IMR-90 (cell line): Measurements from ENCODE around the gene ADAMTS6. TPM values are rescaled to one million over a fixed set of nuclear protein-coding genes. Genes with fewer than 3 reads are reported as not detected.

Source experiments
- ATAC-seq: fragments of 200-7000 bp; cut with Tn5 transposase; 2 replicates; pipeline ENCODE4 v1.9.1; 2020; ENCODE audit warnings: low read depth, mild to moderate bottlenecking, moderate library complexity
- BruUV-seq: library from RNA; stranded (reverse); fragments of 400-500 nt; replicated peaks from 2 replicates; lab custom pipeline; 2021; lab: Mats Ljungman, UMichigan
- CTCF ChIA-PET: fragments of 300-600 bp; formaldehyde crosslinking; extraction: SDS; loops from one replicate; lab custom pipeline; 2021; ENCODE audit warnings: antibody characterized with exemption; lab: Yijun Ruan, JAX
- POLR2A ChIA-PET: fragments of 300-600 bp; sonication (Branson Sonifier 250); formaldehyde crosslinking; loops from one replicate; lab custom pipeline; 2022; ENCODE audit warnings: antibody characterized with exemption; ENCODE audit not compliant: unreplicated experiment; lab: Charles Lee
- DNase-seq: peaks from one replicate; pipeline ENCODE4 v3.0.0; 2013
- H2AFZ ChIP-seq: replicated peaks from 2 replicates; pipeline ENCODE3; 2013; ENCODE audit warnings: low read length, mild to moderate bottlenecking; ENCODE audit not compliant: poor library complexity
- H2AK5ac ChIP-seq: 2 replicates; pipeline ENCODE4 v1.6.1; 2013; ENCODE audit warnings: low read depth, low read length, inconsistent platforms
- H2AK9ac ChIP-seq: replicated peaks from 2 replicates; pipeline ENCODE3; 2013; ENCODE audit warnings: mild to moderate bottlenecking, low read depth, low read length, moderate library complexity; ENCODE audit not compliant: poor library complexity
- H2BK120ac ChIP-seq: 2 replicates; pipeline ENCODE4 v1.6.1; 2013; ENCODE audit warnings: low read depth, low read length, inconsistent platforms
- H2BK15ac ChIP-seq: 3 replicates; pipeline ENCODE4 v1.6.1; 2013; ENCODE audit warnings: low read depth, low read length, inconsistent platforms
- H2BK20ac ChIP-seq: 2 replicates; pipeline ENCODE4 v1.6.1; 2013; ENCODE audit warnings: low read depth, mild to moderate bottlenecking, inconsistent platforms, low read length, moderate library complexity
- H2BK5ac ChIP-seq: 2 replicates; pipeline ENCODE4 v1.6.1; 2013; ENCODE audit warnings: mild to moderate bottlenecking, low read depth, low read length, inconsistent platforms; ENCODE audit not compliant: poor library complexity, severe bottlenecking
- H3K14ac ChIP-seq: replicated peaks from 2 replicates; pipeline ENCODE4 v1.6.1; 2013; ENCODE audit warnings: low read depth, low read length, inconsistent platforms
- H3K18ac ChIP-seq: 2 replicates; pipeline ENCODE4 v1.6.1; 2013; ENCODE audit warnings: low read depth, low read length, control low read depth
- H3K23ac ChIP-seq: 2 replicates; pipeline ENCODE4 v1.6.1; 2013; ENCODE audit warnings: low read depth, low read length, inconsistent platforms
- H3K27ac ChIP-seq: 2 replicates; pipeline ENCODE4 v1.5.1; 2013; ENCODE audit warnings: mild to moderate bottlenecking, control low read depth, low read length; ENCODE audit not compliant: insufficient read depth
- H3K27me3 ChIP-seq: 2 replicates; pipeline ENCODE4 v1.6.1; 2013; ENCODE audit warnings: low read length; ENCODE audit not compliant: control insufficient read depth, insufficient read depth
- H3K36me3 ChIP-seq: 2 replicates; pipeline ENCODE4 v1.6.1; 2013; ENCODE audit warnings: low read length, mixed read lengths; ENCODE audit not compliant: control insufficient read depth, insufficient read depth
- H3K4ac ChIP-seq: 2 replicates; pipeline ENCODE4 v1.6.1; 2013; ENCODE audit warnings: low read depth, low read length, inconsistent platforms
- H3K4me1 ChIP-seq: 2 replicates; pipeline ENCODE4 v1.6.1; 2013; ENCODE audit warnings: low read length, mixed read lengths; ENCODE audit not compliant: control insufficient read depth, insufficient read depth
- H3K4me2 ChIP-seq: 2 replicates; pipeline ENCODE4 v1.6.1; 2013; ENCODE audit warnings: low read depth, mild to moderate bottlenecking, control low read depth, low read length, moderate library complexity
- H3K4me3 ChIP-seq: 2 replicates; pipeline ENCODE4 v1.5.1; 2013; ENCODE audit warnings: low read depth, mild to moderate bottlenecking, control low read depth, low read length, moderate library complexity; ENCODE audit not compliant: insufficient read depth
- H3K56ac ChIP-seq: 2 replicates; pipeline ENCODE4 v1.6.1; 2013; ENCODE audit warnings: low read length, inconsistent platforms; ENCODE audit not compliant: insufficient read depth; ENCODE audit errors: extremely low read depth
- H3K79me1 ChIP-seq, 2 experiments: 2 replicates each; pipeline ENCODE4 v1.6.1; 2013; ENCODE audit warnings: low read length in 2 of 2, inconsistent platforms in 1 of 2, low read depth in 1 of 2
- H3K9ac ChIP-seq: 2 replicates; pipeline ENCODE4 v1.6.1; 2013; ENCODE audit warnings: low read depth, low read length, control low read depth
- H3K9me1 ChIP-seq: 2 replicates; pipeline ENCODE4 v1.6.1; 2013; ENCODE audit warnings: low read length, inconsistent platforms; ENCODE audit not compliant: insufficient read depth
- H3K9me3 ChIP-seq: 2 replicates; pipeline ENCODE4 v1.6.1; 2013; ENCODE audit warnings: low read length; ENCODE audit not compliant: control insufficient read depth, insufficient read depth
- H4K20me1 ChIP-seq: 2 replicates; pipeline ENCODE4 v1.6.1; 2013; ENCODE audit warnings: low read length, inconsistent platforms; ENCODE audit not compliant: insufficient read depth
- H4K5ac ChIP-seq: 2 replicates; pipeline ENCODE4 v1.6.1; 2013; ENCODE audit warnings: mild to moderate bottlenecking, low read depth, low read length, control low read depth
- H4K8ac ChIP-seq, 2 experiments: 2 replicates each; pipeline ENCODE4 v1.6.1; 2013; ENCODE audit warnings: low read depth in 2 of 2, low read length in 2 of 2, control low read depth in 1 of 2, inconsistent platforms in 1 of 2
- H4K91ac ChIP-seq: 2 replicates; pipeline ENCODE4 v1.6.1; 2013; ENCODE audit warnings: low read depth, low read length, inconsistent platforms; ENCODE audit not compliant: insufficient read depth
- BHLHE40 ChIP-seq: fragments of 150-350 bp; IDR thresholded peaks from 2 replicates; pipeline ENCODE4 v1.6.1; 2016; ENCODE audit warnings: mild to moderate bottlenecking, low read depth, low read length
- CHD1 ChIP-seq: IDR thresholded peaks from 2 replicates; pipeline ENCODE4 v1.6.1; 2012; ENCODE audit warnings: low read depth, low read length, improper control_type of control experiment
- CTCF ChIP-seq: conservative IDR thresholded peaks from 2 replicates; pipeline ENCODE4 v1.5.1; 2012; ENCODE audit warnings: mild to moderate bottlenecking, low read depth, low read length, improper control_type of control experiment
- ELK1 ChIP-seq: fragments of 150-350 bp; IDR thresholded peaks from 2 replicates; pipeline ENCODE4 v1.6.1; 2016; ENCODE audit warnings: low read depth, mild to moderate bottlenecking, low read length, moderate library complexity, borderline replicate concordance
- FOS ChIP-seq: fragments of 150-350 bp; IDR thresholded peaks from 2 replicates; pipeline ENCODE4 v1.6.1; 2016; ENCODE audit warnings: low read depth, low read length
- MAFK ChIP-seq: IDR thresholded peaks from 2 replicates; pipeline ENCODE4 v1.6.1; 2012; ENCODE audit warnings: low read depth, low read length, improper control_type of control experiment
- MAZ ChIP-seq: IDR thresholded peaks from 2 replicates; pipeline ENCODE4 v1.6.1; 2012; ENCODE audit warnings: low read depth, mild to moderate bottlenecking, low read length, improper control_type of control experiment, moderate library complexity, borderline replicate concordance
- MXI1 ChIP-seq: IDR thresholded peaks from 2 replicates; pipeline ENCODE4 v1.6.1; 2012; ENCODE audit warnings: low read depth, mild to moderate bottlenecking, low read length, moderate library complexity, borderline replicate concordance
- NFE2L2 ChIP-seq: fragments of 150-350 bp; IDR thresholded peaks from 2 replicates; pipeline ENCODE4 v1.6.1; 2016; ENCODE audit warnings: low read depth, mild to moderate bottlenecking, low read length
- POLR2A ChIP-seq: IDR thresholded peaks from 2 replicates; pipeline ENCODE4 v1.6.1; 2012; ENCODE audit warnings: mild to moderate bottlenecking, low read depth, low read length
- RCOR1 ChIP-seq: IDR thresholded peaks from 2 replicates; pipeline ENCODE4 v1.6.1; 2012; ENCODE audit warnings: mild to moderate bottlenecking, low read length, improper control_type of control experiment; ENCODE audit not compliant: insufficient replicate concordance
- RFX5 ChIP-seq: IDR thresholded peaks from 2 replicates; pipeline ENCODE4 v1.8.0; 2012; ENCODE audit warnings: low read depth, mild to moderate bottlenecking, low read length, moderate library complexity
- SMC3 ChIP-seq: fragments of 150-350 bp; IDR thresholded peaks from 2 replicates; pipeline ENCODE4 v1.6.1; 2016; ENCODE audit warnings: low read depth, mild to moderate bottlenecking, antibody characterized with exemption, low read length, moderate library complexity
- USF2 ChIP-seq: fragments of 150-350 bp; IDR thresholded peaks from 2 replicates; pipeline ENCODE4 v1.6.1; 2017; ENCODE audit warnings: mild to moderate bottlenecking, antibody characterized with exemption, low read length, low read depth
- WGBS, 2 experiments: methylation state at CpG; one replicate each; pipeline versions ENCODE4 v1.1.5 to v1.1.7; 2013; ENCODE audit warnings: missing lambda C conversion rate in 2 of 2; ENCODE audit not compliant: insufficient read length in 1 of 2; ENCODE audit errors: extremely low coverage in 2 of 2; 5-methylcytosine and 5-hydroxymethylcytosine counted together
- dilution Hi-C: fragments of 300-500 bp; cut with HindIII; formaldehyde crosslinking; loops from one replicate; pipeline ENCODE4 v1.14.3; 2018; ENCODE audit warnings: low sequenced_read_pairs; ENCODE audit not compliant: unreplicated experiment
- in situ Hi-C: fragments of 300-500 bp; cut with MboI; formaldehyde crosslinking; loops from 3 replicates; pipeline ENCODE4 v1.14.3; 2019; ENCODE audit warnings: low sequenced_read_pairs, inconsistent platforms, mixed read lengths
- intact Hi-C: fragments of 100-400 bp; cut with micrococcal nuclease; formaldehyde crosslinking; loops from 2 replicates; pipeline ENCODE4 v1.10.0; 2022
- polyA plus RNA-seq, 3 experiments: library from polyadenylated mRNA; depleted of rRNA; stranded (reverse); fragments of >200 nt; gene quantifications; 2 replicates each; pipeline ENCODE4 v1.2.3, GENCODE V29; 2012; ENCODE audit warnings: low replicate concordance in 1 of 3
- total RNA-seq: library from RNA; depleted of rRNA; stranded (reverse); fragments of >200 nt; gene quantifications from 2 replicates; pipeline ENCODE4 v1.2.3, GENCODE V29; 2012

The ADAMTS6 gene
- total and polyA plus RNA-seq, 2 of the 4 experiments (the other 2 are of a cell fraction), result 23.9 to 173 TPM

GRCh38 chr5:65412842-65413241 lies 68.9 kb downstream of the ADAMTS6 start:
- no CpG with 5 or more reads among the region's 2 CpGs for WGBS, 2 experiments
- H3K79me1 ChIP-seq, result peaks cover 12 to 26% of the 10 kb centered on the region in 2 experiments
- no peak overlapping the region for H4K5ac ChIP-seq
- H4K8ac ChIP-seq, result no peak overlapping the region
- ATAC-seq (no peak), DNase-seq (no peak)
- no peak overlapping the region for H3K4me3 ChIP-seq
- H4K20me1 ChIP-seq, result no peaks in the 10 kb centered on the region
- peaks cover 5% of the 10 kb centered on the region; the same call in 1 of the 2 replicates for H3K36me3 ChIP-seq
- no peak overlapping the region for H3K23ac ChIP-seq
- ChIA-PET POLR2A (no interaction called here), CTCF (no interaction called here)
- no peak overlapping the region for H2AK9ac ChIP-seq
- peaks cover 1% of the 10 kb centered on the region; the same call in 1 of the 2 replicates for H3K9me3 ChIP-seq
- H3K4me1 ChIP-seq, result no peaks in the 10 kb centered on the region
- H2BK5ac ChIP-seq, result no peak overlapping the region
- no peak overlapping the region for H2AFZ ChIP-seq
- dilution Hi-C loops, result no loop called here
- H3K9ac ChIP-seq, result no peak overlapping the region
- in situ Hi-C loops, result no loop called here
- no peak overlapping the region for H3K56ac ChIP-seq
- H3K4me2 ChIP-seq, result no peak overlapping the region
- no peak overlapping the region for H4K91ac ChIP-seq
- no peak overlapping the region for H2BK15ac ChIP-seq
- no TSS peak for BruUV-seq
- no peak overlapping the region for H2AK5ac ChIP-seq
- no peaks in the 10 kb centered on the region for H3K27me3 ChIP-seq
- H3K9me1 ChIP-seq, result no peaks in the 10 kb centered on the region; the same call in 1 of the 2 replicates
- H3K14ac ChIP-seq, result 0 out of 2 replicates have a peak overlapping the region, but pooled peaks have one; percentile 32
- no peak overlapping the region for H3K27ac ChIP-seq
- H2BK120ac ChIP-seq, result no peak overlapping the region
- no peak overlapping the region for H2BK20ac ChIP-seq
- no peak overlapping the region for H3K4ac ChIP-seq
- TF ChIP-seq MAZ (no peak), CHD1 (no peak), CTCF (no peak), FOS (no peak), POLR2A (no peak), MAFK (no peak), RFX5 (no peak), USF2 (no peak), MXI1 (no peak), RCOR1 (no peak), ELK1 (no peak), NFE2L2 (no peak), SMC3 (no peak), BHLHE40 (no peak)
- intact Hi-C loops, result no loop called here
- no peak overlapping the region for H3K18ac ChIP-seq
